GM23338 (cell line): ENCODE measurements around the gene KHK. TPM values are rescaled to one million over a fixed set of nuclear protein-coding genes. Genes with fewer than 3 reads are reported as not detected.
A peak's percentile ranks its signal among the peaks of the same experiment; 100 is the strongest.

ENCODE experiments used
- ATAC-seq: fragments of 200-7000 bp; cut with Tn5 transposase; 3 replicates; pipeline ENCODE4 v1.9.1; 2020
- DNase-seq: peaks from one replicate; pipeline ENCODE4 v3.0.0-alpha.2; 2015; ENCODE audit warnings: low spot score
- H2AFZ ChIP-seq: fragments of 200-600 bp; sonication (generic); 2 replicates; pipeline ENCODE4 v1.8.0; 2016; ENCODE audit warnings: antibody characterized with exemption, mild to moderate bottlenecking, moderate library complexity
- H3F3A ChIP-seq: fragments of 200-600 bp; sonication (generic); replicated peaks from 2 replicates; pipeline ENCODE4 v1.8.0; 2017; ENCODE audit warnings: antibody characterized with exemption, mixed run types, low read depth
- H3K27ac ChIP-seq: fragments of 200-600 bp; sonication (generic); 2 replicates; pipeline ENCODE4 v1.6.1; 2016; ENCODE audit warnings: low read depth
- H3K27me3 ChIP-seq: fragments of 200-600 bp; sonication (generic); 2 replicates; pipeline ENCODE4 v1.8.0; 2016; ENCODE audit warnings: mild to moderate bottlenecking, mixed run types, moderate library complexity; ENCODE audit not compliant: insufficient read depth
- H3K36me3 ChIP-seq: fragments of 200-600 bp; sonication (generic); 2 replicates; pipeline ENCODE4 v1.8.0; 2016; ENCODE audit warnings: mild to moderate bottlenecking; ENCODE audit not compliant: insufficient read depth
- H3K4me1 ChIP-seq: fragments of 200-600 bp; sonication (generic); 2 replicates; pipeline ENCODE4 v1.8.0; 2016; ENCODE audit warnings: mild to moderate bottlenecking, moderate library complexity; ENCODE audit not compliant: insufficient read depth
- H3K4me2 ChIP-seq: fragments of 200-600 bp; sonication (generic); 2 replicates; pipeline ENCODE4 v1.7.1; 2017; ENCODE audit warnings: mixed run types
- H3K4me3 ChIP-seq: fragments of 200-600 bp; sonication (generic); 2 replicates; pipeline ENCODE4 v1.6.1; 2016; ENCODE audit warnings: mixed run types
- H3K79me2 ChIP-seq: fragments of 200-600 bp; sonication (generic); replicated peaks from 2 replicates; pipeline ENCODE4 v1.8.0; 2017; ENCODE audit warnings: mild to moderate bottlenecking; ENCODE audit not compliant: insufficient read depth
- H3K9me2 ChIP-seq: fragments of 200-600 bp; sonication (generic); 2 replicates; pipeline ENCODE4 v1.8.0; 2017; ENCODE audit not compliant: insufficient read depth
- H4K20me1 ChIP-seq: fragments of 200-600 bp; sonication (generic); replicated peaks from 2 replicates; pipeline ENCODE4 v1.8.0; 2017; ENCODE audit warnings: mild to moderate bottlenecking; ENCODE audit not compliant: insufficient read depth
- H3K27ac Mint-ChIP-seq: 2 replicates; pipeline ENCODE4 v1.8.0; 2020; ENCODE audit warnings: inconsistent platforms, mild to moderate bottlenecking, moderate library complexity, mixed read lengths
- H3K27me3 Mint-ChIP-seq: 3 replicates; pipeline ENCODE4 v1.8.0; 2022; ENCODE audit warnings: low read depth, mild to moderate bottlenecking, moderate library complexity, mixed read lengths, inconsistent platforms; ENCODE audit not compliant: insufficient read depth, poor library complexity
- H3K36me3 Mint-ChIP-seq: 3 replicates; pipeline ENCODE4 v1.8.0; 2021; ENCODE audit warnings: low read depth, mild to moderate bottlenecking, inconsistent platforms, moderate library complexity, mixed read lengths
- H3K4me1 Mint-ChIP-seq: 3 replicates; pipeline ENCODE4 v1.8.0; 2020; ENCODE audit warnings: mild to moderate bottlenecking, inconsistent platforms, mixed read lengths
- H3K4me3 Mint-ChIP-seq: 3 replicates; pipeline ENCODE4 v1.8.0; 2021; ENCODE audit warnings: moderate library complexity, mild to moderate bottlenecking, inconsistent platforms, mixed read lengths
- H3K9me3 Mint-ChIP-seq: 3 replicates; pipeline ENCODE4 v1.8.0; 2020; ENCODE audit warnings: moderate library complexity, mild to moderate bottlenecking, inconsistent platforms, mixed read lengths
- CREB1 ChIP-seq: fragments of 250-450 bp; sonication (Bioruptor Pico); IDR thresholded peaks from 2 replicates; pipeline ENCODE4 v1.5.0; 2020; ENCODE audit warnings: low read depth, mild to moderate bottlenecking, moderate library complexity
- CTCF ChIP-seq, 2 experiments: fragments of 200-600 bp in 1 of 2; sonication (generic) in 1 of 2; conservative IDR thresholded peaks; 2 replicates each; pipeline versions ENCODE4 v1.5.1 to v1.6.1; 2016 to 2017; ENCODE audit warnings: antibody characterized with exemption in 2 of 2, low read depth in 2 of 2, mild to moderate bottlenecking in 2 of 2, moderate library complexity in 1 of 2
- ETS1 ChIP-seq: IDR thresholded peaks from 2 replicates; pipeline ENCODE4 v1.6.1; 2016; ENCODE audit warnings: antibody characterized with exemption
- EZH2 ChIP-seq: fragments of 200-600 bp; sonication (generic); IDR thresholded peaks from one replicate; pipeline ENCODE4 v1.8.0; 2017; ENCODE audit warnings: antibody characterized with exemption, mild to moderate bottlenecking, low read depth; ENCODE audit not compliant: unreplicated experiment
- EZH2phosphoT487 ChIP-seq: fragments of 200-600 bp; sonication (generic); IDR thresholded peaks from one replicate; pipeline ENCODE4 v1.8.1; 2018; ENCODE audit warnings: antibody characterized with exemption; ENCODE audit not compliant: unreplicated experiment
- JUNB ChIP-seq: IDR thresholded peaks from one replicate; pipeline ENCODE4 v1.6.1; 2016; ENCODE audit warnings: antibody characterized with exemption; ENCODE audit not compliant: unreplicated experiment
- NANOG ChIP-seq: IDR thresholded peaks from 2 replicates; pipeline ENCODE4 v1.6.1; 2016; ENCODE audit warnings: antibody characterized with exemption, borderline replicate concordance
- POLR2AphosphoS5 ChIP-seq: IDR thresholded peaks from 2 replicates; pipeline ENCODE4 v1.6.1; 2016; ENCODE audit warnings: antibody characterized with exemption, low read depth
- REST ChIP-seq: IDR thresholded peaks from one replicate; pipeline ENCODE4 v1.6.1; 2018; ENCODE audit warnings: antibody characterized with exemption; ENCODE audit not compliant: unreplicated experiment
- STAT1 ChIP-seq: IDR thresholded peaks from one replicate; pipeline ENCODE4 v1.6.1; 2016; ENCODE audit warnings: antibody characterized with exemption; ENCODE audit not compliant: unreplicated experiment
- ZNF114 ChIP-seq: fragments of 250-450 bp; sonication (Bioruptor Pico); IDR thresholded peaks from 2 replicates; pipeline ENCODE4 v1.5.0; 2020; ENCODE audit warnings: mild to moderate bottlenecking, moderate library complexity
- ZNF331 ChIP-seq: fragments of 250-450 bp; sonication (Bioruptor Pico); IDR thresholded peaks from 2 replicates; pipeline ENCODE4 v1.5.0; 2020; ENCODE audit warnings: low read depth, mild to moderate bottlenecking, moderate library complexity
- ZNF462 ChIP-seq: fragments of 250-450 bp; sonication (Bioruptor Pico); IDR thresholded peaks from 2 replicates; pipeline ENCODE4 v1.5.0; 2020; ENCODE audit warnings: mild to moderate bottlenecking, moderate library complexity
- polyA plus RNA-seq: library from polyadenylated mRNA; unstranded; fragments of >200 nt; fragmentation: Nextera tagmentation; extraction: Ambion mirVana; gene quantifications from 2 replicates; pipeline ENCODE4 v1.2.1, GENCODE V29; 2016
- total RNA-seq: library from RNA; depleted of rRNA; stranded (reverse); fragments of >200 nt; shearing (Covaris generic); gene quantifications from 2 replicates; pipeline ENCODE4 v1.2.3, GENCODE V29; 2014

The KHK gene
- total and polyA plus RNA-seq, 2 experiments from 2014 or later, result 9.7 TPM

GRCh38 chr2:27053321-27053720, 33.3 kb upstream of the KHK start:
- H3K27ac Mint-ChIP-seq, result no peak overlapping the region
- ATAC-seq (no peak), DNase-seq (no peak)
- H3K27me3 ChIP-seq, result no peaks in the 10 kb centered on the region
- H3K4me1 Mint-ChIP-seq, result peaks cover 9% of the 10 kb centered on the region; the same call in 2 of the 3 replicates
- peaks cover 12% of the 10 kb centered on the region for H3K9me3 Mint-ChIP-seq
- H3K4me1 ChIP-seq, result peaks cover 6% of the 10 kb centered on the region; the same call in 1 of the 2 replicates
- TF ChIP-seq POLR2AphosphoS5 (no peak), CREB1 (CRISPR knock-in tag) (no peak), NANOG (no peak), ETS1 (no peak), ZNF331 (CRISPR knock-in tag) (no peak), EZH2phosphoT487 (no peak), CTCF (conservative IDR thresholded peaks at IDR 0.05; ENCODE audit: low read depth in 2 of 2) (no peak), JUNB (no peak), ZNF114 (CRISPR knock-in tag) (no peak), STAT1 (no peak), ZNF462 (CRISPR knock-in tag) (no peak), EZH2 (no peak), REST (no peak)
- H3K36me3 Mint-ChIP-seq, result peaks cover 49% of the 10 kb centered on the region
- no peak overlapping the region for H2AFZ ChIP-seq
- peaks cover 21% of the 10 kb centered on the region for H3K27me3 Mint-ChIP-seq
- no peaks in the 10 kb centered on the region for H3K9me2 ChIP-seq
- no peak overlapping the region for H3K27ac ChIP-seq
- H3K79me2 ChIP-seq, result no peaks in the 10 kb centered on the region
- peaks cover 15% of the 10 kb centered on the region for H3K36me3 ChIP-seq
- H3K4me2 ChIP-seq, result no peak overlapping the region
- no peaks in the 10 kb centered on the region for H4K20me1 ChIP-seq
- peaks cover 14% of the 10 kb centered on the region for H3F3A ChIP-seq
- H3K4me3 Mint-ChIP-seq, result peak overlapping the region; percentile 95
- H3K4me3 ChIP-seq, result no peak overlapping the region
